HepG2 (cell line): ENCODE data around the gene CORO7. TPM values are rescaled to one million over a fixed set of nuclear protein-coding genes. Genes with fewer than 3 reads are reported as not detected.

ENCODE experiments used
- AKAP8 ChIP-seq: sonication (generic); formaldehyde crosslinking; IDR thresholded peaks from 2 replicates; pipeline ENCODE4 v1.5.1; 2020; ENCODE audit warnings: mild to moderate bottlenecking, missing genetic modification reagents
- IRF2 ChIP-seq: IDR thresholded peaks from 2 replicates; pipeline ENCODE4 v1.6.1; 2018; ENCODE audit warnings: missing genetic modification reagents, missing compliant biosample characterization
- KDM1A ChIP-seq: IDR thresholded peaks from 2 replicates; pipeline ENCODE4 v1.6.1; 2016; ENCODE audit warnings: missing compliant biosample characterization
- KLF15 ChIP-seq: sonication (generic); formaldehyde crosslinking; IDR thresholded peaks from 2 replicates; pipeline ENCODE4 v1.8.1; 2023; ENCODE audit warnings: borderline replicate concordance, mild to moderate bottlenecking, inconsistent platforms, missing genetic modification reagents, mixed read lengths
- KLF6 ChIP-seq: IDR thresholded peaks from 2 replicates; pipeline ENCODE4 v1.8.0; 2016; ENCODE audit warnings: missing biosample characterization, missing genetic modification reagents
- NAIF1 ChIP-seq: sonication (generic); formaldehyde crosslinking; IDR thresholded peaks from 2 replicates; pipeline ENCODE4 v1.5.0; 2020; ENCODE audit warnings: mild to moderate bottlenecking, missing genetic modification reagents, borderline replicate concordance
- STAT5B ChIP-seq: sonication (generic); formaldehyde crosslinking; IDR thresholded peaks from 2 replicates; pipeline ENCODE4 v1.4.0; 2020; ENCODE audit warnings: missing genetic modification reagents
- TBL1XR1 ChIP-seq: fragments of 150-350 bp; IDR thresholded peaks from 2 replicates; pipeline ENCODE4 v1.6.1; 2014; ENCODE audit warnings: borderline replicate concordance, low read length; ENCODE audit not compliant: partially characterized antibody
- TCF7 ChIP-seq: sonication (generic); IDR thresholded peaks from 2 replicates; pipeline ENCODE4 v1.6.1; 2016; ENCODE audit warnings: antibody characterized with exemption, low read depth
- TEAD3 ChIP-seq: optimal IDR thresholded peaks from 2 replicates; pipeline ENCODE3; 2016; ENCODE audit warnings: borderline replicate concordance
- ZBTB7B ChIP-seq: sonication (generic); formaldehyde crosslinking; IDR thresholded peaks from 2 replicates; pipeline ENCODE4 v1.4.0; 2020; ENCODE audit warnings: missing genetic modification reagents
- ZNF644 ChIP-seq: IDR thresholded peaks from 2 replicates; pipeline ENCODE4 v1.6.1; 2016; ENCODE audit warnings: low read depth
- ZNF781 ChIP-seq: sonication (generic); formaldehyde crosslinking; IDR thresholded peaks from 2 replicates; pipeline ENCODE4 v1.5.1; 2020; ENCODE audit warnings: borderline replicate concordance, mild to moderate bottlenecking, missing genetic modification reagents; ENCODE audit errors: not compliant biosample characterization
- ZNF891 ChIP-seq: sonication (generic); formaldehyde crosslinking; IDR thresholded peaks from 2 replicates; pipeline ENCODE4 v1.5.0; 2020; ENCODE audit warnings: mild to moderate bottlenecking, missing genetic modification reagents
- polyA plus RNA-seq, 8 experiments: library from polyadenylated mRNA; depleted of rRNA in 3 of 8; stranded (reverse) in 7 of 8; unstranded in 1 of 8; fragments of >200 nt; fragmentation: Illumina TruSeq in 4 of 8; extraction: Trizol in 4 of 8; gene quantifications; 2 replicates each; pipeline versions ENCODE4 v1.2.1 to v1.2.3, GENCODE V29; 2011 to 2016; ENCODE audit warnings: low read depth in 4 of 8, missing spikeins in 1 of 8, mixed read lengths in 1 of 8; ENCODE audit not compliant: insufficient read depth in 1 of 8
- total RNA-seq, 5 experiments: library from RNA; depleted of rRNA; stranded (reverse); fragments of >200 nt; fragmentation: Illumina TruSeq; extraction: Trizol; gene quantifications; 2 replicates each; pipeline ENCODE4 v1.2.3, GENCODE V29; 2016; ENCODE audit warnings: low read depth in 1 of 5
- TF ChIP-seq, protein P1 (sequence below): sonication (generic); formaldehyde crosslinking; IDR thresholded peaks from 2 replicates; pipeline ENCODE4 v1.4.0; 2020; ENCODE audit warnings: missing genetic modification reagents
- TF ChIP-seq, protein P2 (sequence below): sonication (generic); formaldehyde crosslinking; conservative IDR thresholded peaks from 2 replicates; pipeline ENCODE4 v1.8.0; 2022; ENCODE audit warnings: mild to moderate bottlenecking, moderate library complexity, missing genetic modification reagents
- TF ChIP-seq, protein P3 (sequence below): sonication (generic); formaldehyde crosslinking; IDR thresholded peaks from 2 replicates; pipeline ENCODE4 v1.5.1; 2020; ENCODE audit warnings: missing genetic modification reagents, mild to moderate bottlenecking, borderline replicate concordance
- TF ChIP-seq, protein P4 (sequence below): sonication (generic); formaldehyde crosslinking; IDR thresholded peaks from 2 replicates; pipeline ENCODE4 v1.8.1; 2023; ENCODE audit warnings: mild to moderate bottlenecking, missing genetic modification reagents
- TF ChIP-seq, protein P5 (sequence below): sonication (generic); formaldehyde crosslinking; IDR thresholded peaks from 2 replicates; pipeline ENCODE4 v1.4.0; 2020; ENCODE audit warnings: mild to moderate bottlenecking, missing genetic modification reagents

Gene CORO7
- total and polyA plus RNA-seq, 2 of the 13 experiments (the other 11 are each of a cell fraction or from before 2014, with no cell fraction given): 9.9 to 14.3 TPM

DNA sequence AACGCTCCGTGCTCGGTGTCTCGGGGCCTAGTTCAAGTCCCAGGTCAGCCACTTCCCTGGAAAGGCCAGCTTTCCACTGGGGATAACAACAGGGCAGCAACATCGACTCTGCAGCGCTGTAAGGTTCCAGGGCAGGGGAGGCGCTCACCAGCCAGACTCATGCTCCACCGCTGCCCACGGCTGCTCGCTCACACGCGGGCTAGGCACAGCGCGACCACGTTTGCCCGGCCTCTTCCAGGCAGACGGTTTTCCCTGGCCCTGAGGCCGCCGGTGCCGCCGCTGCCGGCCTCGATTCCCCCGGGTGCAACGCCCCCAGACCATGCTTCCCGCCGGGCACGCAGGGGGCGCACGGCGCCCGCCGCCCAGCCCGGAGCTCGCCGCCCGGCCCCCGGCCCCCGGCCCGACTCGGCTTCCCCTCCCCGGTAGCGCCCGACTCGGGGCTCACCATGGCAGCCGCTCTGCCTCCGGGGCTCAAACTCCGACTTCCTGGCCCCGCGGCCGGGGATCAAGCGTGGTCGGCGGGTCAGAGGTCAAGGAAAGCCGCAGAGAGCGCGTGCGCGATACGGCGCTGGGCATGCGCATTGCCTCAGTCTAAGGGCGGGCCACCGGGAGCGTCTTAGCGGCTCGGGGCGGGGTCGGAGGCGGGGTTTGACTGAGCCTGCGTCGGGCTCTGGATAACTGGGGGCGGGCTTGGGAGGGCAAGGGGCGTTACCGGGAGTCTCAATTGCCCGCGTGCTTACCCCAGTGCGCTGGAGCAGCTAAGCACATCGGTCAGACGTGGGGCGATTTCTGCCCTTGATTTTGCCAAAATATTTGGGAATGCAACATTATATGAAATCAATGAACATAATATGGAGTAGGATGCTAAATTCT is 65.4 kb downstream of the CORO7 start, which contains the start of gene PAM16 (continued):
- TF ChIP-seq NAIF1 (CRISPR knock-in tag) (no peak), KLF15 (CRISPR knock-in tag) (no peak), IRF2 (CRISPR knock-in tag) (0 out of 2 replicates have a peak, but pooled peaks have one; percentile 22), TBL1XR1 (peak; percentile 27), ZNF891 (CRISPR knock-in tag) (no peak; the same call in 1 of the 2 replicates), ZBTB7B (no peak), ZNF781 (CRISPR knock-in tag) (no peak), KLF6 (CRISPR knock-in tag) (no peak), AKAP8 (CRISPR knock-in tag) (no peak; the same call in 1 of the 2 replicates), STAT5B (CRISPR knock-in tag) (0 out of 2 replicates have a peak, but pooled peaks have one; percentile 15), TCF7 (no peak), TEAD3 (CRISPR knock-in tag) (no peak), ZNF644 (no peak), KDM1A (no peak)
- TF ChIP-seq, protein P1, sequence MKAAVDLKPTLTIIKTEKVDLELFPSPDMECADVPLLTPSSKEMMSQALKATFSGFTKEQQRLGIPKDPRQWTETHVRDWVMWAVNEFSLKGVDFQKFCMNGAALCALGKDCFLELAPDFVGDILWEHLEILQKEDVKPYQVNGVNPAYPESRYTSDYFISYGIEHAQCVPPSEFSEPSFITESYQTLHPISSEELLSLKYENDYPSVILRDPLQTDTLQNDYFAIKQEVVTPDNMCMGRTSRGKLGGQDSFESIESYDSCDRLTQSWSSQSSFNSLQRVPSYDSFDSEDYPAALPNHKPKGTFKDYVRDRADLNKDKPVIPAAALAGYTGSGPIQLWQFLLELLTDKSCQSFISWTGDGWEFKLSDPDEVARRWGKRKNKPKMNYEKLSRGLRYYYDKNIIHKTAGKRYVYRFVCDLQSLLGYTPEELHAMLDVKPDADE: no peak
- TF ChIP-seq, protein P2, sequence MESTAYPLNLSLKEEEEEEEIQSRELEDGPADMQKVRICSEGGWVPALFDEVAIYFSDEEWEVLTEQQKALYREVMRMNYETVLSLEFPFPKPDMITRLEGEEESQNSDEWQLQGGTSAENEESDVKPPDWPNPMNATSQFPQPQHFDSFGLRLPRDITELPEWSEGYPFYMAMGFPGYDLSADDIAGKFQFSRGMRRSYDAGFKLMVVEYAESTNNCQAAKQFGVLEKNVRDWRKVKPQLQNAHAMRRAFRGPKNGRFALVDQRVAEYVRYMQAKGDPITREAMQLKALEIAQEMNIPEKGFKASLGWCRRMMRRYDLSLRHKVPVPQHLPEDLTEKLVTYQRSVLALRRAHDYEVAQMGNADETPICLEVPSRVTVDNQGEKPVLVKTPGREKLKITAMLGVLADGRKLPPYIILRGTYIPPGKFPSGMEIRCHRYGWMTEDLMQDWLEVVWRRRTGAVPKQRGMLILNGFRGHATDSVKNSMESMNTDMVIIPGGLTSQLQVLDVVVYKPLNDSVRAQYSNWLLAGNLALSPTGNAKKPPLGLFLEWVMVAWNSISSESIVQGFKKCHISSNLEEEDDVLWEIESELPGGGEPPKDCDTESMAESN (CRISPR knock-in tag): peak; percentile 57; the same call in 1 of the 2 replicates
- TF ChIP-seq, protein P3, sequence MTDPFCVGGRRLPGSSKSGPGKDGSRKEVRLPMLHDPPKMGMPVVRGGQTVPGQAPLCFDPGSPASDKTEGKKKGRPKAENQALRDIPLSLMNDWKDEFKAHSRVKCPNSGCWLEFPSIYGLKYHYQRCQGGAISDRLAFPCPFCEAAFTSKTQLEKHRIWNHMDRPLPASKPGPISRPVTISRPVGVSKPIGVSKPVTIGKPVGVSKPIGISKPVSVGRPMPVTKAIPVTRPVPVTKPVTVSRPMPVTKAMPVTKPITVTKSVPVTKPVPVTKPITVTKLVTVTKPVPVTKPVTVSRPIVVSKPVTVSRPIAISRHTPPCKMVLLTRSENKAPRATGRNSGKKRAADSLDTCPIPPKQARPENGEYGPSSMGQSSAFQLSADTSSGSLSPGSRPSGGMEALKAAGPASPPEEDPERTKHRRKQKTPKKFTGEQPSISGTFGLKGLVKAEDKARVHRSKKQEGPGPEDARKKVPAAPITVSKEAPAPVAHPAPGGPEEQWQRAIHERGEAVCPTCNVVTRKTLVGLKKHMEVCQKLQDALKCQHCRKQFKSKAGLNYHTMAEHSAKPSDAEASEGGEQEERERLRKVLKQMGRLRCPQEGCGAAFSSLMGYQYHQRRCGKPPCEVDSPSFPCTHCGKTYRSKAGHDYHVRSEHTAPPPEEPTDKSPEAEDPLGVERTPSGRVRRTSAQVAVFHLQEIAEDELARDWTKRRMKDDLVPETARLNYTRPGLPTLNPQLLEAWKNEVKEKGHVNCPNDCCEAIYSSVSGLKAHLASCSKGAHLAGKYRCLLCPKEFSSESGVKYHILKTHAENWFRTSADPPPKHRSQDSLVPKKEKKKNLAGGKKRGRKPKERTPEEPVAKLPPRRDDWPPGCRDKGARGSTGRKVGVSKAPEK: no peak
- TF ChIP-seq, protein P4, sequence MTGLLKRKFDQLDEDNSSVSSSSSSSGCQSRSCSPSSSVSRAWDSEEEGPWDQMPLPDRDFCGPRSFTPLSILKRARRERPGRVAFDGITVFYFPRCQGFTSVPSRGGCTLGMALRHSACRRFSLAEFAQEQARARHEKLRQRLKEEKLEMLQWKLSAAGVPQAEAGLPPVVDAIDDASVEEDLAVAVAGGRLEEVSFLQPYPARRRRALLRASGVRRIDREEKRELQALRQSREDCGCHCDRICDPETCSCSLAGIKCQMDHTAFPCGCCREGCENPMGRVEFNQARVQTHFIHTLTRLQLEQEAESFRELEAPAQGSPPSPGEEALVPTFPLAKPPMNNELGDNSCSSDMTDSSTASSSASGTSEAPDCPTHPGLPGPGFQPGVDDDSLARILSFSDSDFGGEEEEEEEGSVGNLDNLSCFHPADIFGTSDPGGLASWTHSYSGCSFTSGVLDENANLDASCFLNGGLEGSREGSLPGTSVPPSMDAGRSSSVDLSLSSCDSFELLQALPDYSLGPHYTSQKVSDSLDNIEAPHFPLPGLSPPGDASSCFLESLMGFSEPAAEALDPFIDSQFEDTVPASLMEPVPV: no peak
- TF ChIP-seq, protein P5, sequence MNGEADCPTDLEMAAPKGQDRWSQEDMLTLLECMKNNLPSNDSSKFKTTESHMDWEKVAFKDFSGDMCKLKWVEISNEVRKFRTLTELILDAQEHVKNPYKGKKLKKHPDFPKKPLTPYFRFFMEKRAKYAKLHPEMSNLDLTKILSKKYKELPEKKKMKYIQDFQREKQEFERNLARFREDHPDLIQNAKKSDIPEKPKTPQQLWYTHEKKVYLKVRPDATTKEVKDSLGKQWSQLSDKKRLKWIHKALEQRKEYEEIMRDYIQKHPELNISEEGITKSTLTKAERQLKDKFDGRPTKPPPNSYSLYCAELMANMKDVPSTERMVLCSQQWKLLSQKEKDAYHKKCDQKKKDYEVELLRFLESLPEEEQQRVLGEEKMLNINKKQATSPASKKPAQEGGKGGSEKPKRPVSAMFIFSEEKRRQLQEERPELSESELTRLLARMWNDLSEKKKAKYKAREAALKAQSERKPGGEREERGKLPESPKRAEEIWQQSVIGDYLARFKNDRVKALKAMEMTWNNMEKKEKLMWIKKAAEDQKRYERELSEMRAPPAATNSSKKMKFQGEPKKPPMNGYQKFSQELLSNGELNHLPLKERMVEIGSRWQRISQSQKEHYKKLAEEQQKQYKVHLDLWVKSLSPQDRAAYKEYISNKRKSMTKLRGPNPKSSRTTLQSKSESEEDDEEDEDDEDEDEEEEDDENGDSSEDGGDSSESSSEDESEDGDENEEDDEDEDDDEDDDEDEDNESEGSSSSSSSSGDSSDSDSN (CRISPR knock-in tag): peak; percentile 65; the same call in 1 of the 2 replicates
